ENCODE measurements around the gene LSAMP. TPM values are rescaled to one million over a fixed set of nuclear protein-coding genes. Genes with fewer than 3 reads are reported as not detected.

LSAMP gene
- total and polyA plus RNA-seq, 2 donors (not counting 3 experiments of a cell fraction or from before 2014, with no cell fraction given), result not detected

DNA sequence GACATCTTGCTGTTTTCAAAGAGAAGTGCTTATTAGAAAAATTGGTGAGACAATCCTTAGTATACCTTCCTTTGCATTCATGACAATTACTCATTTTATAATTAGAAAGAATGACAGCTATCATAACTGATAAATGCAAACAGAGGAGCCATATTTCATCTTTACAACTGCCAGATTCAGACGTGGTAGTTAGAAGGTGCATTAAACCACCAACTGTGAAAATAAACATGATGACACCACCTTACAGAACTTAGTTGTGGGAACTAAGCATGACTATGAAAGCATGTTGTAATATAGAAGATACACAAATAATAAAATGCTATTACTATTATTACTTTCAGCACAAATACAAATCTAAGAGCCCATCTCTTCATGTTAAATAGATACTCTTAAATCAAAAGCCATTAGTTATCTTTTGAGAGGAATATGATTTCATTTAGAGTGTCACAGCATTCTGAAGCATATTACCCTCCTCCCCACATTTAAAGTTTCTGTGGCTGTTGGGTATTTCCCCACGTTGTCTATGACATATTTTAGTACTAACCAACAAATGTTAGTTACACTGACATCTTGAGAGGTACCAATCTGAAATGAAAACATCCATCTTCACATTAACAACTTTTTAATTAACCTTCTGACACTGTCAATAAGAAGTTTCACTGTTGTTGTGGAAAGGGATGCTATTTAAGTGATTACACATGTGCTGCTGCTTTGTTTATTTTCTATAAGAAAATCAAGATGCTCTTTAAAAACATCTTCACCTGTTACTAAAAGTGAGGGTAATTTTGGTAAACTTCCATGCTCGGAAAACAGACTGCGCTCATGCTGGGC, 163.8 kb downstream of the LSAMP start:
- H3K4me3 ChIP-seq (replicated peaks in 1 of 3; ENCODE audit: insufficient read depth in 1 of 3, low read depth in 1 of 3, low read length in 3 of 3), result no peak overlapping the region
- no peak for DNase-seq (ENCODE audit: low read depth, low spot score)
- no peak for FAIRE-seq
- no peaks in the 10 kb centered on the region for H3K4me1 ChIP-seq (ENCODE audit: control insufficient read depth, extremely low read depth, insufficient read depth, low read length)
- no peaks in the 10 kb centered on the region for H3K9me1 ChIP-seq (replicated peaks; ENCODE audit: control insufficient read depth, extremely low read depth, insufficient read depth, low read length)
- POLR2A ChIA-PET, result no interaction called here
- TF ChIP-seq MYC (IDR thresholded peaks at IDR 0.05; ENCODE audit: low read depth, low read length) (no peak), JUN (IDR thresholded peaks at IDR 0.05; ENCODE audit: borderline replicate concordance, insufficient read depth, insufficient read length, low read depth) (no peak), EZH2 (IDR thresholded peaks at IDR 0.05; ENCODE audit: borderline replicate concordance, low read depth, low read length, severe bottlenecking) (no peak), POLR2AphosphoS5 (IDR thresholded peaks at IDR 0.05; ENCODE audit: insufficient read depth, low read depth, low read length) (no peak), FOS (IDR thresholded peaks at IDR 0.05; ENCODE audit: borderline replicate concordance, insufficient read depth, low read length) (no peak), MAX (IDR thresholded peaks at IDR 0.05; ENCODE audit: insufficient read depth, insufficient read length) (no peak), CTCF (IDR thresholded peaks at IDR 0.05; ENCODE audit: extremely low read depth in 1 of 2, insufficient read depth in 1 of 2, low read depth in 1 of 2, low read length in 2 of 2) (no peak), POLR2A (IDR thresholded peaks at IDR 0.05; ENCODE audit: low read depth, low read length) (no peak), GATA2 (IDR thresholded peaks at IDR 0.05; ENCODE audit: insufficient read depth, insufficient read length, low read depth, low read length) (no peak)
- BruUV-seq (replicated peaks), result no TSS peak
- dilution Hi-C loops (cut with MboI; ENCODE audit: extremely low pct_ligation_motif_present, low sequenced_read_pairs), result no loop called here
- H2AFZ ChIP-seq (ENCODE audit: low read depth, low read length), result no peak overlapping the region
- no peaks in the 10 kb centered on the region for H3K36me3 ChIP-seq (ENCODE audit: control insufficient read depth in 2 of 2, extremely low read depth in 1 of 2, insufficient read depth in 2 of 2, low read length in 2 of 2)
- no peaks in the 10 kb centered on the region for H4K20me1 ChIP-seq (replicated peaks; ENCODE audit: control insufficient read depth, extremely low read depth, insufficient read depth, low read length)
- CTCF ChIA-PET, result no interaction called here
- H3K79me2 ChIP-seq (ENCODE audit: control insufficient read depth, insufficient read depth, low read length), result no peaks in the 10 kb centered on the region
- no peak overlapping the region for H3K27ac ChIP-seq (ENCODE audit: insufficient read depth, low read depth, low read length)
- intact Hi-C loops (cut with micrococcal nuclease), result no loop called here
- no peaks in the 10 kb centered on the region for H3K27me3 ChIP-seq (ENCODE audit: control insufficient read depth in 2 of 2, insufficient read depth in 2 of 2, low read length in 2 of 2)
- no peak overlapping the region for H3K4me2 ChIP-seq (ENCODE audit: insufficient read depth, low read length)
- H3K9me3 ChIP-seq (replicated peaks; ENCODE audit: control insufficient read depth, insufficient read depth, low read length), result no peaks in the 10 kb centered on the region
- no peak overlapping the region for H3K9ac ChIP-seq (replicated peaks; ENCODE audit: extremely low read depth, insufficient read depth, low read length)
